Kidney epithelial cell (primary cell): ENCODE measurements around the gene TXNL1. TPM values are rescaled to one million over a fixed set of nuclear protein-coding genes. Genes with fewer than 3 reads are reported as not detected.

ENCODE experiments used
- DNase-seq: peaks from one replicate; pipeline ENCODE4 v3.0.0-alpha.2; 2010; ENCODE audit warnings: low read depth
- H3K27me3 ChIP-seq: 2 replicates; pipeline ENCODE4 v1.6.0; 2011; ENCODE audit warnings: low read length; ENCODE audit not compliant: control insufficient read depth, insufficient read depth
- H3K36me3 ChIP-seq: 2 replicates; pipeline ENCODE4 v1.5.1; 2011; ENCODE audit warnings: low read length; ENCODE audit not compliant: control insufficient read depth, insufficient read depth
- H3K4me3 ChIP-seq: 2 replicates; pipeline ENCODE4 v1.5.1; 2011; ENCODE audit warnings: low read depth, mild to moderate bottlenecking, control low read depth, low read length
- total RNA-seq: library from RNA; depleted of rRNA; stranded (reverse); fragments of >200 nt; gene quantifications from 2 replicates; pipeline ENCODE4 v1.2.3, GENCODE V29; 2015
- TF ChIP-seq, protein P1 (sequence below): IDR thresholded peaks from 2 replicates; pipeline ENCODE4 v1.5.1; 2011; ENCODE audit warnings: mild to moderate bottlenecking, moderate library complexity, low read length, control low read depth, inconsistent platforms; ENCODE audit not compliant: insufficient read depth, poor library complexity, severe bottlenecking

The TXNL1 gene
- total RNA-seq, 1 donor from 2014 or later, result 76.1 TPM

DNA sequence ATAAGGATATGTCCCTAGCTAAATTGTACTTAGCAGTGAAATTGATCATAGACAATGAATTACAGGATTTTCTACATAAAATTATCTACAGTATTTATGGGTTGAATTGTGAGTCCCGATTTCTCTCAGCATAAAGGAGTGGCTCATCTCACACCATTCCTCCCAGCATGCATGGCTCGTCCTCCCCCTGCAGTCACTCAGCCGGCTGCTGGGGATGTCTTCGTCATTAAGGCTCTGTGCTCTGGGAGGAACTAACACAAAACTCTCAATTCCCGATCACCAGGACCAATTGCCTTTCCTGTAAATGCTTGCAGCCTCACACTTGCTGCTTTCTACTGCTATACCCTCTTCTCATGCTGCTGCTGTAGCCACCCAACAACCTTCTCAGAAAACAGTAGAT, 75.9 kb downstream of the TXNL1 start:
- H3K27me3 ChIP-seq, result no peaks in the 10 kb centered on the region
- no peak for DNase-seq
- H3K36me3 ChIP-seq, result no peaks in the 10 kb centered on the region
- TF ChIP-seq, protein P1, sequence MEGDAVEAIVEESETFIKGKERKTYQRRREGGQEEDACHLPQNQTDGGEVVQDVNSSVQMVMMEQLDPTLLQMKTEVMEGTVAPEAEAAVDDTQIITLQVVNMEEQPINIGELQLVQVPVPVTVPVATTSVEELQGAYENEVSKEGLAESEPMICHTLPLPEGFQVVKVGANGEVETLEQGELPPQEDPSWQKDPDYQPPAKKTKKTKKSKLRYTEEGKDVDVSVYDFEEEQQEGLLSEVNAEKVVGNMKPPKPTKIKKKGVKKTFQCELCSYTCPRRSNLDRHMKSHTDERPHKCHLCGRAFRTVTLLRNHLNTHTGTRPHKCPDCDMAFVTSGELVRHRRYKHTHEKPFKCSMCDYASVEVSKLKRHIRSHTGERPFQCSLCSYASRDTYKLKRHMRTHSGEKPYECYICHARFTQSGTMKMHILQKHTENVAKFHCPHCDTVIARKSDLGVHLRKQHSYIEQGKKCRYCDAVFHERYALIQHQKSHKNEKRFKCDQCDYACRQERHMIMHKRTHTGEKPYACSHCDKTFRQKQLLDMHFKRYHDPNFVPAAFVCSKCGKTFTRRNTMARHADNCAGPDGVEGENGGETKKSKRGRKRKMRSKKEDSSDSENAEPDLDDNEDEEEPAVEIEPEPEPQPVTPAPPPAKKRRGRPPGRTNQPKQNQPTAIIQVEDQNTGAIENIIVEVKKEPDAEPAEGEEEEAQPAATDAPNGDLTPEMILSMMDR, result no peak
- no peak overlapping the region for H3K4me3 ChIP-seq

DNA sequence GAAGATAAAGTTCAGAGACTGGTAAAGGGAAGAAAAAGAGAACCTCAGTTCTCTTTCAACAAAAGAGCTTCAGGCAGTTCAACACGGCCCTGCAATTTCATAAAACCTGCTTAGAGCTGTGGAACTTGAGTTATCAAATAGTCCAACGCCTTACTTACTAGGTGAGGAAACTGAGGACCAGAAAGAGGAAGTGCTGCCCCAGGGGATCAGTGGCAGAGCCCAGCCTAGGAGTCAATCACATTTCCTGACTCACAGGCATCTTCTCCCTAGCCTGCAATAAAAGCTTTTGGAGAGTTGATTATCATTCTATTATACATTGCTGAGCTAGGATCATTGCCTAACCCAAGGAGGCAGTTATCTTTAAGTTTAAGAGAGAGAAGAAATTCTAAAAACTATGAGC, 77.4 kb downstream of the TXNL1 start:
- Histone ChIP-seq H3K4me3 (no peak overlapping the region), H3K36me3 (no peaks in the 10 kb centered on the region), H3K27me3 (no peaks in the 10 kb centered on the region)
- TF ChIP-seq, protein P1, result no peak
- DNase-seq, result no peak

DNA sequence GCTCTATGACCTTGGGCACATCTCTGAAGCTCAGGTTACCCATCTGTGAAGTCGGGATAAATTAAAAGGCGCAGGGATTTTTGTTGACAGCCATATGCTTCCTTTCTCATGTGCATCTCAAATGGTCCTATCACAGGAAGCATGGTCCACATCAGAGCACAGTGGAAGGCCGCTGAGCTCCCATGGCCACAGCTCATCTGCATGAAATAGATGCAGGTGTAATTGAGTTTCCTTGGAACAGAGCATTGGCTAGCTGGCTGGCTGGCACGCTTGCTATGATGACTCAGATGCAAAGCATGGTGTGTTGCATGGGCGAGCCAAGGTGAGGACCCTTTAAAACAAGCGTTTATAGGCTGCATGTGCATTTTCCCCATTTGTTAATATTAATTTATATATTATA, 79.3 kb downstream of the TXNL1 start:
- no peaks in the 10 kb centered on the region for H3K36me3 ChIP-seq
- no peak overlapping the region for H3K4me3 ChIP-seq
- TF ChIP-seq, protein P1, result no peak
- H3K27me3 ChIP-seq, result no peaks in the 10 kb centered on the region
- DNase-seq, result no peak

DNA sequence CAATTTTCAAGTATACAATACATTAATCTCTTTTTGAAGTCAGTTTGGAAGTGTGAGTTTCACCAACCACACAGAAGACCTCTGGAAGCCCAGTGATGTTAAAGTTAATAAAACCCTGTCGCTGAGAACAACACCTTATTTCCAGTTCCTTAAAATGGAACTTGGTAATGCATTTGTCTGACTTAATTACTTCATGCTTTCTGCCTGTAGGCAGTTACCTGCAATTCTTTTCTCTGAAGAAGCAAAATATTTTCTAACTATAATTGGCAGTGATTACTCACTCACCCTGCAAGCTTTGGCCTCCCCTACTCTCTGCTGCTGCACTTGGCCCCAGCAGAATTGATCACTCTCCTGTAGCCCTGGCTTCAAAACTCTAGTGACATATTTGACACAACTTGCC, 81.5 kb downstream of the TXNL1 start:
- Histone ChIP-seq H3K4me3 (no peak overlapping the region), H3K27me3 (no peaks in the 10 kb centered on the region), H3K36me3 (no peaks in the 10 kb centered on the region)
- TF ChIP-seq, protein P1, result no peak
- no peak for DNase-seq

DNA sequence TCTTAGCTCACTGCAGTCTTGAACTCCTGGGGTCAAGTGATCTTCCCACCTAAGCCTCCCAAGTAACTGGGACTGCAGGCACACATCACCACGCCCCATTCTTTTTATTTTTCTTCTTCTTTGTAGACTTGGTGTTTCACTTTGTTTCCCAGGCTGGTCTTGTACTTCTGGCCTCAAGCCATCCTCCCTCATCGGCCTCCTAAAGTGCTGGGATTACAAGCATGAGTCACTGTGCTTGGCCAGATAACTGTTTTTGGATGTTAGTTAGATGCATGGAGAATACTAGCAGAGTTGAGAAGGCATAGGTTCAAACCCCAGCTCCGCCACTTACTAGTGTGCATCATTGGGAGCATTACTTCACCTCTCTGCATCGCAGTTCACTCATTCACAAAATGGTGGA, 88.3 kb downstream of the TXNL1 start:
- Histone ChIP-seq H3K36me3 (no peaks in the 10 kb centered on the region), H3K4me3 (no peak overlapping the region), H3K27me3 (no peaks in the 10 kb centered on the region)
- TF ChIP-seq, protein P1, result no peak
- no peak for DNase-seq

Other genes starting within 250 kb of the TXNL1 start
- gene WDR7, start 12.8 kb upstream of the TXNL1 start, total RNA-seq, result 8.7 and 13.7 TPM in 2 replicates